GM21786 (cell line): Measurements from ENCODE around the gene ANKK1.

Experiments
- ATAC-seq: cut with Tn5 transposase; IDR thresholded peaks from one replicate; pipeline ENCODE4 v1.9.1; 2021; ENCODE audit not compliant: unreplicated experiment

The ANKK1 gene

GRCh38 chr11:113408206-113408605 lies 20.6 kb downstream of the ANKK1 start:
- ATAC-seq, result no peak

DNA sequence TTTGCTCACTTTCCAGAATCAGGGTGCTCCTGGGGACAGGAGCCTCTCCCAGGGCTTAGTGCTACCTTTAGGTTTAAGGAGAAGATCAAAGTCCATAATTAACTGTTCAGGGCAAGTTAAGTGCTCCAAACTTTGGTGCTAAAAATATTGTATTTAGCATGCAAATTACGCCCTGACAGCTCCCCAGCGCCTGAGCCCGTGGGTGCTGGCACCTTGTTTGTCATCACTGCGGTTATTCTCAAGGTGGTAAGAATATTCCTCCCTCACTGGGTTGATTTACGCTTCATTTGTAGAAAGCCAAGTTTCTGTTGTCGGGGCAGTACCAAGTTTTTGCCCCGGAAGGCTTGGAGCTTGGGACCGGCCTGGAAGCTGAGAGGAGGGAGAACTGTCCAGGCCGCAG lies 21.3 kb downstream of the ANKK1 start:
- ATAC-seq, result no peak

- ATAC-seq, result no peak
Measured at GRCh38 chr11:113409526-113409925, 21.9 kb downstream of the ANKK1 start.

- no peak for ATAC-seq
Measured at GRCh38 chr11:113410414-113411135, 23.0 kb downstream of the ANKK1 start.

GRCh38 chr11:113411536-113411935 lies 24.0 kb downstream of the ANKK1 start:
- ATAC-seq, result no peak

DNA sequence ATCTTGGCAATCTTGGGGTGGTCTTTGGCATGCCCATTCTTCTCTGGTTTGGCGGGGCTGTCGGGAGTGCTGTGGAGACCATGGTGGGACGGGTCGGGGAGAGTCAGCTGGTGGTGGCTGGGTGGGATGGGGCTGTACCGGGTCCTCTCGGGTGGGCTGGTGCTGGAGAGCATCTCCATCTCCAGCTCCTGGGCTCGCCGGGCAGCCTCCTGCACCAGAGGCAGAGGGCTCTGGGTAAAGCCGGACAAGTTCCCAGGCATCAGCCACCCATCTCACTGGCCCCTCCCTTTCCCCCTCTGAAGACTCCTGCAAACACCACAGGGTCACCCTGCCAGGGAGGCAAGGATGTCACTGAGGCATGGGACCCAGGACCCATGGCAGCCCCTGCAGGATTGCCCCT lies 25.1 kb downstream of the ANKK1 start:
- no peak for ATAC-seq

GRCh38 chr11:113415343-113415742 lies 27.8 kb downstream of the ANKK1 start:
- no peak for ATAC-seq

DNA sequence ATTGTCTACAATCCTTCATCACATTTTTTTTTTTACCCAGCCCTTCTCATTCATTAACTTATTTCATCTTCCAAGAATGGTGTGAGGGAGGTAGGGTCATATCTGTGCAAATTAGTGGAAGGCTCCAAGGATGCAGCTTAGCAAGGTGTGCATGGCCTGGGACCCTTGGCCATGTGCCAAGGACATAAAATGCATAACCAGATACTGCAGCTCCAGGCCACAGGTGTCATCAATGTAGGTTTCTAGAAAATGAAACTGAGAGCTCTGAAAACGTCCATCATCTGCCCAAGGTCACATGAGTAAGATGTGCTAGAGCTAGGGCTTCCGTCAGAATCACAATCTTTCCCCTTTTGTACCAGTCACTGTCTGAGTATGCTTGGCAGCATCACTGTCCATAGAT lies 29.8 kb downstream of the ANKK1 start:
- no peak for ATAC-seq

DNA sequence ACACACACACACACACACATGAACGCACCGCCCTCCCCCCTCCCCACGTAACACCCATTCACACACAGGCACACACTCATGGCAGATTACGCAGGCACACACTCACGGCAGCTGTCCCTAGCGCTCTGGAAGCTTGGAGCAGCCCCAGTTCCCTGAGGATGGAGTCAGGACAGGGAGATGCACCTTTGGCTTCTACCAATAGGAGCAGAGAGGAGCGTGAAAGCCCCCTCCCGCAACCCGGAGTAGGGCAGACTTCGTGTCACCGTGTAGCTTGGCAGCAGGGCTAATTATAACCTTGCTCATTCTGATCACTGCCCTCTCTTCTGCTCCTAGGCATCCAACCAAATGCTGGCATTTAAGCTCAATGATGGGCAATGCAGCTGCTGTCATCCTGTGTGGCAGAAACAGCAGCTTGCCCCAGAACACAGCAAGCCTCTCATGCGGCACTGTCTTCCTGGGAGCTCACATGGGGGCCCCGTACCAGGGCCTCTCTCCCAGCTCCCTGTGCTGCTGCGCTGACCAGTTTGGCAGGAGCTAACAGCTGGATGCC lies 31.9 kb downstream of the ANKK1 start:
- no peak for ATAC-seq

DNA sequence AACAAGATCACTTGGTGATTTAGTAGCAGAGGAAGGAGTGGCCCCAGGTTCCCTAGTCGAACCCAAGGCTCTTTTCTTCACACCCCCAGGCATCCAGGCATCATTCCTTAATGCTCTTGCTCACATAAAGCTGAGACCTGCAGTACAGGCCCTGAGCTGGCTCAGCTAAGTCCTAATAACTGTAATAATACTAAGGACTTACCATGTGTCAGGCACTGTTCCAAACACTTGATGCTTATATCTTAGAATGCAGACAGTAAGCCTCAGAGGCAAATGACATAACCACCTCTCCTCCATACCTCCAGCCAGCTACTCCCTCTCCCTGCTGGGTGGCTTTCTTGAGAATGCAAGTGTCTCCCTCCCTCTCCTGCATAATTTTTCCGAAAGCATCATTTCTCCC lies 33.2 kb downstream of the ANKK1 start:
- no peak for ATAC-seq

GRCh38 chr11:113426686-113427085 lies 39.1 kb downstream of the ANKK1 start:
- ATAC-seq, result no peak

- ATAC-seq, result no peak
Measured at GRCh38 chr11:113431746-113432145, 44.2 kb downstream of the ANKK1 start.

DNA sequence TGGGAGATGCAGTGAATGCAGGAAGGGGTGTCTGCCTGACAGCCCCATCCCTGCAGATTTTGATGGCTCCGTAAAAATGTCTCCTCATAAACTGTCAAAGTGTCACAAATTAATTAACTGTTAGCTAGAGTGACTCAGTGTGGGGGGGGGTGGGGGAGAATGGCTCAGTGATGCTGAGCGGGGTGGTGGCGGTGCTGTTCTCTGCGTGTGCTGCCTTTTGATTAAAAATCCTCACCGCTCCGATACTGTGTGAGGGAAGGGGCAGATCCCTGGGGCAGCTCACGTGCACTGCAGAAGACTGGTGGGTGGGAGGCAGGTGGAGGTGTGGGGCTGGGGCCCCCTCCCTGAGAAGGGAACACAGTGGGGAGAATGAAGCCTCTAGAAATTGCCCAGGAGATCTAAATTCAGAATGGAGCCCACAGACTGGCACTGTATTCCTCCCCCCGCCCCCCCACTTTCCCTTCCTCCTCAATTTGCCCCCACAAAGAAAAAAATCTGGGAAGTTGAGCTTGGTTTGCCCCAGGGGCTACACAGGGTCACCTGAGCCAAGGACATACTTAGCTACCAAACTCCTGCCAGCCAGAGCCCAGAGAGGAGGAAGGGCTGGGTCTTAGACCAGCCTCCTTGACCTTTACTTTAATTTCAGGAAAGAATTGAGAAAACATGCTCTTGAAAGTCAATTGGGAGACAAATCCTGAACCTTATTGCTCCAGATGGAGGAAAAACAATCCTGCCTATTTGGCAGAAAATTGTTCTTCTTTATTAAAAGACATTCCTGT lies 47.8 kb downstream of the ANKK1 start:
- ATAC-seq, result no peak

DNA sequence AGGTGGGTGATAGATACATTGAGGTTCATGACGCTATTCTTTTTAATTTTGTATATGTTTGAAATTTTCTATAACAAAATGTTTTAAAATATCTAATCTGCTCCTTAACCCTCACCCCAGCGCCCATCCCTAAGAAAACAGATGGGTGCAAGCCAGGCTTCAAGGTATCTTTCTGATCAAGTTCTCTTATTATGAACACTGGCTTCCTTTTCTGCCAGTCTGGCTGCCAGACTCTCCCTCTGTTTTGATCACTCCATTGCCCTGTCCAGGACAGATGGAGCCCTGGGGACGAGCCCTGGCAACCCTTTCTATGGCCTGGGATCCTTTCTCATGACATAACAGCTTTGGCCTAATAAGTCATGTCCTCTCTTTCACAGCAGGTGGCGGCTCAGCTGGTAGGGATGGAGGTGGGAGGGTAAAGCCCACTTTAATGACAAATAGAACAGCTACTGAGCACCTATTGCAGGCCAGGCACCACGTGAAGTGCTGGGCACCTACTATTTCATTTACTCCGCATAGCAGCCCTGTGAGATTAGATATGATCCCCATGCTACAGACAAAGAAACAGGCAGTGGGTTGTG lies 49.2 kb downstream of the ANKK1 start:
- no peak for ATAC-seq

- no peak for ATAC-seq
Measured at GRCh38 chr11:113440816-113441215, 53.2 kb downstream of the ANKK1 start.

- no peak for ATAC-seq
Measured at GRCh38 chr11:113444502-113445123, 57.0 kb downstream of the ANKK1 start.

DNA sequence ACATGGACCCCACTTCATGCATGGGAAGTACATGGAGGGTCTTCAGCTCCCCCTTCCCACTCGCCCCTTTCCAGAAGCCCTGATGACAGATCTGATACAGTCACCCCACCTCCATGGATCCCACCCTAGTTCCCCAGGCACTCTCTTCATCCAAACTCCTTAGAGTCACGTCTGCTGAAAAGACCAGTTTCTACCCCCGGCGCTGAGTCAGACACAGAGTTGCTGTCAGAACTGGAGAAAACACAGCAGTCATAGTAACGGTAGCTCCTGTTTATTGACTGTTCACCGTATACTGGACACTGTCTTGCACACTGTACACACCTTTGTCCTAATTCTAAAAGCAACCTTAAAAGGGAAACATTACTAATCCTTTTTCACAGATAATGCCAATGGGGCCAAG lies 58.5 kb downstream of the ANKK1 start:
- no peak for ATAC-seq

DNA sequence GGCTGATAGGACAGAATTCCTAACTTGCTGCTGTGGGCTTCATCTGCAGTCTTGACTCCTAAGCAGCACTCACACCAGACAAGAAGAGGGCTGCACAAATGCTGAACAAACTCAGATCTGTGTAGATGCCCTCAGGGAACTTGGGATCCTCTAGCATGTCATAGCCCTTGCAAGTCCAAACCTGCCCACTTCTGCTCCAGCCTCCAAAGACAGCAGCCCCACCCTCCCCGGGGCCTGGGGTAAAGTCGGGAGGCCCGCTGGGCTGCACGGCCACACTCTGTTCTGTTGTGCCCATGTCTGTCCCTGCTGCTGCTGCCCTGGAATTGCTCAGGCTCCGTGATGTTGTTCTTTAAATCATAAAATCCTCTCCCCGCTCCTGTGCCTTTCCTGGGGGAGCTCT lies 59.4 kb downstream of the ANKK1 start:
- no peak for ATAC-seq

GRCh38 chr11:113447621-113448315 lies 60.2 kb downstream of the ANKK1 start:
- no peak for ATAC-seq

GRCh38 chr11:113448316-113448677 lies 60.7 kb downstream of the ANKK1 start:
- no peak for ATAC-seq

DNA sequence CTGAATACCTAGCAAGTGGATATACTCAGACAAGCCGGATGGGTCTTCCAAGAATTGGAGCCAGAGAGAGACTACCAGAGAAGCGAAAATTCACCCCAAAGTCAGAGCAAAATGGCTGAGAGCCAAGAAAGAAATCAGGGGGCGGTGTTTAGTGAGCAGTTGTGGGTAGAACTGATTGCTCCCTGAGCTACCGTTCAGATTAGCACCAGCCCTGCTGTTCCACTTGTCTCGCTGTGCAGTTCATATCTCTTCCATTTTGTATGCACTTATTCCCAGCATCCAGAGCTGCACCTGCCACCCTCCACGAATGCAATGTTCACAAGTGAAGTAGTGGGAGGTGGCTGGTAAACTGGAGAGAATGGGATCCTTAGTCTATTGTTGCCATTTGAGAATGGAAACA lies 62.2 kb downstream of the ANKK1 start:
- ATAC-seq, result no peak
